Right renal cortex interstitium (tissue), 3 donors: Measurements from ENCODE around the gene ATF7IP2. TPM values are rescaled to one million over a fixed set of nuclear protein-coding genes. Genes with fewer than 3 reads are reported as not detected.

Source experiments
- DNase-seq, 3 donors: peaks; one replicate each; pipeline ENCODE4 v3.0.0-alpha.2; 2013; ENCODE audit warnings: low read depth in 3 of 3, low spot score in 2 of 3
- polyA plus RNA-seq, 3 donors: library from polyadenylated mRNA; unstranded; fragments of 120-200 nt; gene quantifications; one replicate each; pipeline ENCODE4 v1.2.1, GENCODE V29; 2013; ENCODE audit not compliant: insufficient read length in 3 of 3

The ATF7IP2 gene
- polyA plus RNA-seq, 3 donors, result 19.3 to 21.5 (median 19.3) TPM

DNA sequence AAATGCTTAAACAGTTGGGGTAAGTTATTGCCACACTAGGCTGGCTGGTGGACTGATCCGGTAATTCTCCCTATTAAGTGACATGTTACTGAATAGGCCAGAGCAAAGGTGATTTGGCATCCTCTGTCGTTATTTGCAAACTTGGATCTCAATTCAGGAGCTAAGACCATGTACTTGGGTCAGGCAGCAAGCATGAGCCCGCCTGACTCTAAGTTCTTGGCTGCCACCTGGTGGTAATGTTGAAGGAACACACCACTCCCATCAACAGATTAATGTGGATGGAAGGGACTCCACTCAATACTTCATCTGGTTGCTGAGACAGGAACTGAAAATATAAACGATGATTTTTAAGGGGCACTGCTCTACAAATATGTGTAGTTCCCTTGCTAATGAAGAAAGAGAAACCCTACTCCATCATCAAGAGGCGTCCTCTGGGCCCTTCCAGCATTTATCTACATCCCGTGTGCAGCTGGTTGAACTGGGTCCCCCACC is 123.7 kb downstream of the ATF7IP2 start:
- DNase-seq, result peak; percentile 56 to 72 (median 62)

GRCh38 chr16:10510279-10510678 is 124.4 kb downstream of the ATF7IP2 start:
- DNase-seq, result no peak

DNA sequence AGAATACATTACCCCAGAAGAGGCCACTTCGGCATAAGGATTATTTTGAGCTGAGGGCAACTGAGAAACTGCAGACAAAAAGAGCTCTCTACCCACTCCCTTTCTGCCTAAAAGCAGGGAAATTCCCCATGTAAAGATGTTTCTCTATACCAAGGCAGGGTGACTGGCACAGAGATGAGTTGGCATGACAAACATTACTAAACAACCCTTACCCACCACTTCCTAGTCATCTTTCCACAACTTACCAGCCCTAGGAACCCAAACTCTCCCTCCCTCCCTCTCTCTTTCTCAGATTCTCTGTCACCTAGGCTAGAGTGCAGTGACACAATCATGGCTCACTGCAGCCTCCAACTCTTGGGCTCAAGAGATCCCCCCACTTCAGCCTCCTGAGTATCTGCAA is 126.0 kb downstream of the ATF7IP2 start:
- DNase-seq, result no peak

- no peak for DNase-seq
Measured at GRCh38 chr16:10514369-10515055, 128.7 kb downstream of the ATF7IP2 start.

GRCh38 chr16:10517868-10518267 is 132.0 kb downstream of the ATF7IP2 start:
- DNase-seq, result no peak

DNA sequence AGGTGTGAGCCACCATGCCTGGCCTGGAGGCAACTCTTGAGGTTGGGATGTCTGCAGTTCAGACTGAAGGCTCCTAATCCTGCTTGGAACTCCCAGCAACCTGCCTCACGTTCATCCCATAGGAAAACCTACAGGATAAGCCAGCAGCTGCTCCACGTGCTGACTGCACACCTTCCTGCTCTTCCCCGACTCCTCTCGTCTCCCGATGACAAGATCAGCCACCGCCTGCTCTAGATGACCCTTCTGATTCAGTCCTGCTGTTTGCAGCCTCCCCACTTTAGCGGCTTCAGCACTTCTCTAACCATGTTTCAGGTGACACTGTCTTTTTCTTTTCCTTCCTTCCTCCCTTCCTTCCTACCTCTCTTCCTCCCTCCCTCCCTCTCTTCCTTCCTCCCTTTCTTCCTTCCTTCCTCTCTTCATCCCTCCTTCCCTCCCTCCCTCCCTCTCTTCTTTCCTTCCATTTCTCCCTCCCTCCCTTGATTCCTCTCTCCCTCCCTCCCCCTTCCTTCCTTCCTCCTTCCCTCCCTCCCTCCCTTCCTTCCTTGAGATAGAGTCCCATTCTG is 132.7 kb downstream of the ATF7IP2 start:
- DNase-seq, result no peak

GRCh38 chr16:10519297-10519696 is 133.4 kb downstream of the ATF7IP2 start:
- DNase-seq, result no peak

GRCh38 chr16:10519929-10520868 is 134.3 kb downstream of the ATF7IP2 start:
- DNase-seq, result no peak

GRCh38 chr16:10520869-10521578 is 135.2 kb downstream of the ATF7IP2 start:
- DNase-seq, result no peak

GRCh38 chr16:10521681-10522274 is 135.9 kb downstream of the ATF7IP2 start:
- peak in 2 of 3 donors; percentile 54 to 70 for DNase-seq

DNA sequence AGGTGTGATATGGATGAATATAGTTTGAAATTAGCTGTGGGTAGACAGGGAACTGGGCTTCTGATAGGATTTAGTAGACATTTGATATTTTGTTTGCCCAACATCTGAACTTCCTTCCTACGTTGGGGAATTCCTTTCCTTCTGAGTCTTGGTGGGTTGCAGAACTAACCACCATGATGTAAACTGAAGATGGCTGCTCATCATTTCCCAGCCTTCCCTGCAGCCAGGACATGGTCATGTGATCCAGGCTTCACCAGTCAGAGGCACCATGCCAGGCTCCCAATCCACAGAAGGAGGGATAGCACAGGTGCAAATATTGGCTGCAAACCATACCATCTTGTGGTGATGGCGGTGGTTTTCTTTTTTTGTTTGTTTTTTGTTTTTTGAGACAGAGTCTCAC is 137.1 kb downstream of the ATF7IP2 start:
- DNase-seq, result no peak

- DNase-seq, result no peak
Measured at GRCh38 chr16:10525214-10525825, 139.5 kb downstream of the ATF7IP2 start.

GRCh38 chr16:10526962-10527361 is 141.1 kb downstream of the ATF7IP2 start:
- DNase-seq, result no peak

DNA sequence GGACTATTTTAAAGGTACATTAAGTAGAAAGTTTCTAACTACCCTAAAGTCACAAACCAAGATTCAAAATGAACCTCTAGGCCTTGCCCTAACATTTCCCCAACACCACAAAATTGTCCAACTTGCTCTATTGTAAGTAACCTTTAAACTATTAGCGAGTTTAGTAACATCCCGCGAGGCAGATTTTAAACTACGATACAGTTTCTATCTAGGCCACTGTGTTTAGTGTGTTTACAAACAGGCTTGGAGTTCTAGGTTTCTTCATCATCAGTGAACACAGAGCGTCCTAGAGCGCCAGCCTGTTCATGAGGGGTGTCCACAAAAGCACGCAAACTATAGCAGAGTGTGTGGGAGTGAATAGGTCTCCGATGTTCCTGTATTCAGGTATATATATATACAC is 142.8 kb downstream of the ATF7IP2 start:
- DNase-seq, result no peak

- DNase-seq, result no peak
Measured at GRCh38 chr16:10529895-10530669, 144.2 kb downstream of the ATF7IP2 start.

DNA sequence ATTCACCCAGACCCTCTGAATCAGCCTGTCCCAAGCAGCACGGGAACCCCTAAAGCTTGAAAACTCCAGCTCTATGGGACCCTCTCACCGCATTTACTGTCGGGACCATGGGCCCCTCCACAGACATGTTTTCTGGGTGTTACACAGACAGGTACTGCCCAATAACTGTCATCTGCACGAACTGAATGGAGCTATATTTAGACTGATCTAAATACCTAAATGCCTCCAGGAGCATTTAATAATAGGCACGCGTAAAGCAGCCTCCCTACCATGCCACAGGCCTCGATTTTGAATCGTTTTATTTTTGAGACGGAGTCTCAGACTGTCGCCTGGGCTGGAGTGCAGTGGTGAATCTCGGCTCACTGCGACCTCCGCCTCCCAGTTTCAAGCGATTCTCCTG is 144.8 kb downstream of the ATF7IP2 start:
- DNase-seq, result no peak

- no peak for DNase-seq
Measured at GRCh38 chr16:10531582-10531981, 145.7 kb downstream of the ATF7IP2 start.
